NCI-H748 (cell line): ENCODE measurements around the gene ZNF559.
"Not testable (repeated sequence)": the region's sequence is repeated elsewhere in the genome, so short reads cannot be mapped to it uniquely, and the experiment has no call there.

Experiments used
- DNase-seq: peaks from one replicate; lab custom pipeline; 2025; ENCODE audit not compliant: unreplicated experiment; lab: John Stamatoyannopoulos, UW

The ZNF559 gene

GRCh38 chr19:9323919-9324583 is at the start of gene ZNF559:
Gene ZNF559, plus strand, starts transcription at chr19:9324179. Its CDS starts 14,371 bp downstream, at chr19:9338550.
- peak; percentile 90 for DNase-seq

- DNase-seq = not testable (repeated sequence)
Observed at GRCh38 chr19:9283485-9283884, 40.5 kb upstream of the ZNF559 start.

GRCh38 chr19:9289231-9289884 is 34.6 kb upstream of the ZNF559 start:
- DNase-seq = no peak

GRCh38 chr19:9295411-9295849 is 28.5 kb upstream of the ZNF559 start:
- DNase-seq = no peak

- no peak for DNase-seq
Observed at GRCh38 chr19:9296336-9296735, 27.6 kb upstream of the ZNF559 start.

- DNase-seq = no peak
Observed at GRCh38 chr19:9306443-9306842, 17.5 kb upstream of the ZNF559 start.

GRCh38 chr19:9308091-9308770 is 15.7 kb upstream of the ZNF559 start:
- DNase-seq = peak; percentile 1

GRCh38 chr19:9309139-9309973 is 14.6 kb upstream of the ZNF559 start, which contains the start of gene ZNF699:
Gene ZNF699, minus strand, starts transcription at chr19:9309838. Its CDS starts 4,719 bp downstream, at chr19:9305119.
- peak; percentile 95 for DNase-seq

- DNase-seq = peak; percentile 93
Observed at GRCh38 chr19:9309974-9310446, 14.0 kb upstream of the ZNF559 start.

GRCh38 chr19:9313756-9314155 is 10.2 kb upstream of the ZNF559 start:
- no peak for DNase-seq

GRCh38 chr19:9321338-9321737 is 2.6 kb upstream of the ZNF559 start:
- no peak for DNase-seq

GRCh38 chr19:9321756-9322155 is 2.2 kb upstream of the ZNF559 start:
- not testable (repeated sequence) for DNase-seq

GRCh38 chr19:9322201-9322600 is 1.8 kb upstream of the ZNF559 start:
- DNase-seq = not testable (repeated sequence)

GRCh38 chr19:9323557-9323918 is 441 bp upstream of the ZNF559 start:
- peak; percentile 90 for DNase-seq

- DNase-seq = no peak
Observed at GRCh38 chr19:9324584-9324962, 594 bp downstream of the ZNF559 start.

- DNase-seq = no peak
Observed at GRCh38 chr19:9329999-9330398, 6.0 kb downstream of the ZNF559 start.

GRCh38 chr19:9342610-9343304 is 18.8 kb downstream of the ZNF559 start:
- DNase-seq = no peak

GRCh38 chr19:9345005-9345404 is 21.0 kb downstream of the ZNF559 start:
- no peak for DNase-seq

GRCh38 chr19:9348253-9348652 is 24.3 kb downstream of the ZNF559 start:
- no peak for DNase-seq

- no peak for DNase-seq
Observed at GRCh38 chr19:9348671-9349070, 24.7 kb downstream of the ZNF559 start.
